OCI-LY1 (cell line): ENCODE measurements around the gene GLI3.

Experiments
- H2AFZ ChIP-seq: fragments of 200-600 bp; sonication (generic), shearing (Covaris generic); 2 replicates; pipeline ENCODE4 v1.6.0; 2014; ENCODE audit warnings: antibody characterized with exemption, mild to moderate bottlenecking, low read length
- H3F3A ChIP-seq: fragments of 200-600 bp; sonication (generic), shearing (Covaris generic); 2 replicates; pipeline ENCODE4 v1.6.0; 2014; ENCODE audit warnings: mild to moderate bottlenecking, antibody characterized with exemption, low read length, moderate library complexity; ENCODE audit not compliant: insufficient read depth
- H3K27ac ChIP-seq: fragments of 200-600 bp; sonication (generic); 2 replicates; pipeline ENCODE4 v1.5.1; 2014; ENCODE audit warnings: low read length, mixed run types, mild to moderate bottlenecking, low read depth; ENCODE audit not compliant: poor library complexity, severe bottlenecking
- H3K27me3 ChIP-seq: fragments of 200-600 bp; sonication (generic); 2 replicates; pipeline ENCODE4 v1.6.0; 2014; ENCODE audit warnings: antibody characterized with exemption, mild to moderate bottlenecking, low read length, moderate library complexity; ENCODE audit not compliant: insufficient read depth
- H3K36me3 ChIP-seq: fragments of 200-600 bp; sonication (generic); 2 replicates; pipeline ENCODE4 v1.6.1; 2014; ENCODE audit warnings: mild to moderate bottlenecking, antibody characterized with exemption, low read length, moderate library complexity, mixed read lengths; ENCODE audit not compliant: insufficient read depth
- H3K4me1 ChIP-seq: fragments of 200-600 bp; sonication (generic); 2 replicates; pipeline ENCODE4 v1.5.1; 2014; ENCODE audit warnings: mild to moderate bottlenecking, low read length, moderate library complexity; ENCODE audit not compliant: insufficient read depth, severe bottlenecking
- H3K4me2 ChIP-seq: fragments of 200-600 bp; sonication (generic), shearing (Covaris generic); 2 replicates; pipeline ENCODE4 v1.6.1; 2014; ENCODE audit warnings: low read length
- H3K4me3 ChIP-seq: fragments of 200-600 bp; sonication (generic); 2 replicates; pipeline ENCODE4 v1.5.1; 2014; ENCODE audit warnings: low read length, low read depth, mild to moderate bottlenecking, mixed read lengths; ENCODE audit not compliant: poor library complexity, severe bottlenecking
- H3K79me2 ChIP-seq: fragments of 200-600 bp; shearing (Covaris generic); 2 replicates; pipeline ENCODE4 v1.6.1; 2016; ENCODE audit warnings: mixed run types, low read length, mixed read lengths; ENCODE audit not compliant: insufficient read depth
- H3K9ac ChIP-seq: fragments of 200-600 bp; sonication (generic), shearing (Covaris generic); 2 replicates; pipeline ENCODE4 v1.6.1; 2014; ENCODE audit warnings: mild to moderate bottlenecking, low read length, mixed read lengths
- H3K9me2 ChIP-seq: fragments of 200-600 bp; sonication (generic), shearing (Covaris generic); 2 replicates; pipeline ENCODE4 v1.6.1; 2014; ENCODE audit warnings: low read depth, mild to moderate bottlenecking, low read length, mixed read lengths
- H3K9me3 ChIP-seq: fragments of 200-600 bp; shearing (Covaris generic); 2 replicates; pipeline ENCODE4 v1.6.1; 2014; ENCODE audit warnings: low read length, mixed read lengths
- H4K20me1 ChIP-seq: fragments of 200-600 bp; sonication (generic), shearing (Covaris generic); 2 replicates; pipeline ENCODE4 v1.6.0; 2016; ENCODE audit warnings: mild to moderate bottlenecking, low read length; ENCODE audit not compliant: insufficient read depth
- CTCF ChIP-seq: fragments of 200-600 bp; sonication (generic), shearing (Covaris generic); IDR thresholded peaks from 2 replicates; pipeline ENCODE4 v1.5.1; 2017; ENCODE audit warnings: mild to moderate bottlenecking, antibody characterized with exemption, low read length, moderate library complexity, mixed read lengths
- EZH2 ChIP-seq: fragments of 200-600 bp; sonication (generic), shearing (Covaris generic); IDR thresholded peaks from 2 replicates; pipeline ENCODE4 v1.8.0; 2017; ENCODE audit warnings: borderline replicate concordance, mixed run types, mild to moderate bottlenecking, antibody characterized with exemption, low read length, moderate library complexity, mixed read lengths

GLI3 gene

GRCh38 chr7:42081671-42082070, 155.3 kb downstream of the GLI3 start:
- Histone ChIP-seq H3K4me1 (no peaks in the 10 kb centered on the region), H3F3A (no peaks in the 10 kb centered on the region), H3K4me2 (no peak overlapping the region), H3K9me2 (no peaks in the 10 kb centered on the region), H3K9ac (no peak overlapping the region), H4K20me1 (no peaks in the 10 kb centered on the region), H3K27ac (no peak overlapping the region), H3K9me3 (no peaks in the 10 kb centered on the region), H3K79me2 (no peaks in the 10 kb centered on the region), H3K4me3 (no peak overlapping the region), H3K36me3 (no peaks in the 10 kb centered on the region), H3K27me3 (no peaks in the 10 kb centered on the region), H2AFZ (no peak overlapping the region)
- TF ChIP-seq EZH2 (no peak), CTCF (no peak)

- Histone ChIP-seq H4K20me1 (no peaks in the 10 kb centered on the region), H3K9ac (no peak overlapping the region), H3K9me3 (no peaks in the 10 kb centered on the region), H3K9me2 (no peaks in the 10 kb centered on the region), H3K4me2 (no peak overlapping the region), H2AFZ (no peak overlapping the region), H3K27ac (no peak overlapping the region), H3K79me2 (no peaks in the 10 kb centered on the region), H3K27me3 (no peaks in the 10 kb centered on the region), H3K4me3 (no peak overlapping the region), H3K4me1 (no peaks in the 10 kb centered on the region), H3K36me3 (no peaks in the 10 kb centered on the region), H3F3A (no peaks in the 10 kb centered on the region)
- TF ChIP-seq EZH2 (no peak), CTCF (no peak)
Observed at GRCh38 chr7:42080841-42081586, 156.0 kb downstream of the GLI3 start.

GRCh38 chr7:42077271-42078135, 159.5 kb downstream of the GLI3 start:
- Histone ChIP-seq H3K9me2 (no peaks in the 10 kb centered on the region), H3K4me1 (no peaks in the 10 kb centered on the region), H2AFZ (no peak overlapping the region), H3K4me3 (no peak overlapping the region), H3K27me3 (no peaks in the 10 kb centered on the region), H3K27ac (no peak overlapping the region), H3F3A (no peaks in the 10 kb centered on the region), H3K36me3 (no peaks in the 10 kb centered on the region), H4K20me1 (no peaks in the 10 kb centered on the region), H3K9me3 (no peaks in the 10 kb centered on the region), H3K4me2 (no peak overlapping the region), H3K9ac (no peak overlapping the region), H3K79me2 (no peaks in the 10 kb centered on the region)
- no peak for TF ChIP-seq EZH2
- no peak for TF ChIP-seq CTCF
